CMK (cell line): ENCODE data around the gene IGFN1.
A peak's percentile ranks its signal among the peaks of the same experiment; 100 is the strongest.
"Not testable (repeated sequence)": the region's sequence is repeated elsewhere in the genome, so short reads cannot be mapped to it uniquely, and the experiment has no call there.

Experiments
- DNase-seq: peaks from one replicate; pipeline ENCODE4 v3.0.0-alpha.2; 2010; ENCODE audit warnings: low read depth

Gene IGFN1

GRCh38 chr1:201190624-201191051, at the start of gene IGFN1:
Gene IGFN1 (plus strand): TSS chr1:201190824. CDS start chr1:201193294, 2,470 bp downstream.
- DNase-seq, result no peak

DNA sequence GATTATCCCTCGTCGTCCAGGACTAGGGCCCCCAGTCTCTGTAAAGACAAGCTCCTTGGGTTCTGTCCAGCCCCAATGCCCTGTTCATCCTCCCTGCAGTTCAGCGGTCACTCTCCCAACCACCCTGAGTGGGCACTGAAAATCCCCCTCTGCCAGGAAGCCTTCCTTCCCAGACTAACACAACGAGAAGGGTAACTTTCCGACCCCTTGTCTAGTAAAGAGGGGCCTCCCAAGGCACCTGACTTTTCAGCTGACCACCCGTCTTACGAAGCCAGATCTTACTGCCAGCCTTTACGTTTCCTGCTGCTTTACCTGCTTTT, 49.7 kb upstream of the IGFN1 start:
- DNase-seq, result no peak

DNA sequence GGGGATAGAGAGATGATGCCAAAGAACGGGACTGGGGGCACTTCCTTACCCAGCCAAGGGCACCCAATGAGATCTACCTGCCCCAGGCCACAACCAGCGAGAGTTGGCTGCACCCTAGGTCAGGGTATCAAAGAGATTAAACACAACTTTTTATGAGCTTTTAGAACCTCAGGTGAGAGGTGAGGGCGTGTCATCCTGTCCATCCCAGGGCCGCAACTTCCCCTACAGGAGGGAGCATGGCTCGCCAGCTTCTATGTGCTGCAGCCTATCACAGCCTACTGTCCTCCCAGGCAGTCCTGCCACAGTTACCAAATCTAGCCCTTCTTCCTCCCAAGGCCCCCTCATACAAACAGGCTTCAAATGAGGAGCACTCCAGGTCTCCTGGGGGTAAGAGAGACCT, 49.2 kb upstream of the IGFN1 start:
- no peak for DNase-seq

DNA sequence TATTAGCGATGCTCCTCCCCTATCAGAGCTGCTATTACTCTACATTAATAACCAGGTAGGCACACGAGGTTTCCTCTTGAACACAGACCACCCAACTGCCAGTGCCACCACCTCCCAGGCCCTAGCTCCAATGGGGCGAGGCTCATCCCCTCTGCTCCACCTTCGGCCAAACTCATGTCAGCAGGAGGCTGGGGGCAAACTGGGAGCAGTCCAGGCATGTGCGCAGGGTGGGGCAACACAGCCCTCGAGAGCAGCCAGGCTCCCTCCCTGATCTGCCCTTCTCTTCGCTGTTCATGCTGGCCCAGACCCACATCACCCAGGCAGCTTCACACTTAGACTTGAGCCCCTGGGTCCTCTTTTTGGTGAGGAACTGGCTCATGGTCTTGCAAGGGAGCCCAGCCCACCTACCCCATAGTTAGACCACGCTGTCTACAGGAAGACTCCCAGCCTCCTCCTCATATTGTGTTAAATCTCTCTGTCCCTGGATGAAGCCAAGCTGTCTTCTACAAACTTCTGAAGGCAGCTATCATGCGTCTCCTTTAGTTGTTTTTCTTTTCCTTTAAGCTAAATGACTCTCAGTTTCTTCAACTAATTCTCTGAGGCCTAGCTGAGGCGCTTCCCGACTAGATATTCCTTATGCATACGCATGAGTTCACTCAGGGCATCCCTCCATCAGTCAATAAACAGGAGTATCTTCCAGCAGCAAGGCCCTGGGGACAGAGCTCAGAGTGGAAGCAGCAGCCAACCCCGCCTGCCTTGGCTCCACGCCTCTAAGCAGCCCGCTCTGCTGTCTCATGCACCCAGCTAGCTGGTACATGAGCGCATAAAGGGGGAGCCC, 48.4 kb upstream of the IGFN1 start:
- DNase-seq, result no peak

DNA sequence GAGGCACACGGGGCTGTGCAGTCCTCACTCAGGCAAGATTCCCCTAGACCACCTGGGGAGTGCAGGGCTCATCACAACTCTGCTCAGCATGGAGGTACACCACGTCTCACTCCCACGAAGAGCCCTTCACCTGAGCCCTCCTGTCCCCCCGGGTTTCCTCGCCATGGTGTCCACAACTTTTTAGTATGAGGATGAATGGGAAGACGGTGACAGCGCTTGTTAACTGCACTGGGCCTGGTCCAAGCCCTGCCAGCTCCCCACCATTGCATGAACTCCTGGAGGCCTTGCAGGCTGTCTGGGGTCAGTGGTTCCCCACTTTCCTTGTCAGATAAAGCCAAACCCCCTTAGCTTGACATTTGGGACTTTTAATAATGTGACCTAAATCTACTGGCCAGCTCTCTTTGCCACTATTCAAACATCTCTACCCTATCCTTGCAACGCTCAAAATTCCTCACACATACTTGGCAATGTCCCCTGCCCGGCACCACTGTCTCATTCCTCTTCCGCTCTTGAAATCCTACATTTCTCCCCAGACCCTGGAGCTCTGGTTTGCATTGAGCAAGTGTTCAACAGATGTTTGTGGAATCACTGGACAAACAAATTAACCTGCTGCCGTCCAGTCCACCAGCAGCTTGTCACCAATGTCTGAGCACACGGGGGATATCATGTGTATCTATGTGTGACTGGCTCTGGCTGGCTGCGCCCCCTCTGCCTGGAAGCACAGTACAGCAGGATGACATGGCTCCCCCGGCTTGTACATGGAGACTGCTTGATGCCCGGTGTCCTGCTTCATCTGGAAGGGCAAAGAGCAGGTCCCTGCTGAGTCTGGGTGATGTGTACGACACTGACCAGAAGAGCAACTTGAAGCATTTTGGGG, 47.5 kb upstream of the IGFN1 start:
- no peak for DNase-seq

- no peak for DNase-seq
Measured at GRCh38 chr1:201143726-201144635, 46.6 kb upstream of the IGFN1 start.

- DNase-seq, result no peak
Measured at GRCh38 chr1:201144701-201145100, 45.9 kb upstream of the IGFN1 start.

DNA sequence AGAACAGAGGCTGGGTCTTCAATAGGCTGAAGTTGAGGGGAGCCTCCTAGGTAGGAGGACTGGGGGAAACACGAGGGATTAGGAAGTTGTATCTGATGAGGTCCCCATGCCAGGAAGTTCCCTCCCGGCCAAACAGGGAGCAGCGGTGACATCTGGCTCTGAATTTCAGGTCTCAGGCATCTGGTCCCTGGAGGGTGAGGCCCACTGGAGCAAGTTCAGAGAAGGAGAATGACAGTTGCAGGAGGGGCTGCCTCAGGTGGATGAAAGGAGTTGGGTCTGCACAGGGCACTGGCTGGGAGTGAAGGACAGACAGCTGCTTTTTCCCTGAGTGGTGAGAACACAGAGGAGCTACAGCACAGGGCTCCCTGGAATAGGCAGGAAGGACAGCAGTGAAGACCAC, 45.5 kb upstream of the IGFN1 start:
- DNase-seq, result no peak

GRCh38 chr1:201145816-201146215, 44.8 kb upstream of the IGFN1 start:
- no peak for DNase-seq

DNA sequence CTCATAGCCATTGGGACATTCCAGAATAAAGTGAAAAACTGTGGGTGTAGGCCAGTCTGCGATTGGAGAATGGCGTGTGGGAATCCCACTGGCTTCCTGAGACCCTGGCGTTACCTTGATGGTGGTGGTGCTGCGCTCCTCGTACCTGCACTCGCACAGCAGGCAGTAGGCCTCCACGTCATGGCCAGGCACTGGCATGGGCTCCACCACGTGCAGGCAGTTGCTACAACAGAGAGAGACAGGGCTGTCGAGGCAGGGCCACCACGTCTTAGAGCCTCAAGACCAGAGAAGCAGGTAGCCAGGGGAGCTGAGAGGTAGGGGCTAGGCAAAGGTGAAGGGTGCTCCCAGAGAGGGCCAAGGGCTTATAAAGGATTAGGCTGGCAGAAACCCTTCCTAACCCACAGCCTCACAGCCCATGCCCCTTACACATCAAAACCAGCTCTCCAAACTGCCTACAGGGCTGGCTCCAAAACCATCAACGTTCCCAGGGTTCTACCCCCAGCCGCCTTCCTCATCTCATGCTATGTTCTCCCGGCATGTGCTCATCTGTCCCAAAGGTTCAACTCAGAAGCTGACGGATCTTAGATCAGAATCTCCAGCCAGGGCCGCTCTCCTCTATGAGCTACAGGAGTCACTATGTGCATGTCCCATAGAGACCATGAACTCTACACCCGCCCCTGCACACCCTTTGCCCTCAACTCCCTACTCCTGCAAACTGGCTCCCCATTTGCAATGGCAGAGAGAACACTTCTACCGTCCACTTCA, 43.8 kb upstream of the IGFN1 start:
- no peak for DNase-seq

DNA sequence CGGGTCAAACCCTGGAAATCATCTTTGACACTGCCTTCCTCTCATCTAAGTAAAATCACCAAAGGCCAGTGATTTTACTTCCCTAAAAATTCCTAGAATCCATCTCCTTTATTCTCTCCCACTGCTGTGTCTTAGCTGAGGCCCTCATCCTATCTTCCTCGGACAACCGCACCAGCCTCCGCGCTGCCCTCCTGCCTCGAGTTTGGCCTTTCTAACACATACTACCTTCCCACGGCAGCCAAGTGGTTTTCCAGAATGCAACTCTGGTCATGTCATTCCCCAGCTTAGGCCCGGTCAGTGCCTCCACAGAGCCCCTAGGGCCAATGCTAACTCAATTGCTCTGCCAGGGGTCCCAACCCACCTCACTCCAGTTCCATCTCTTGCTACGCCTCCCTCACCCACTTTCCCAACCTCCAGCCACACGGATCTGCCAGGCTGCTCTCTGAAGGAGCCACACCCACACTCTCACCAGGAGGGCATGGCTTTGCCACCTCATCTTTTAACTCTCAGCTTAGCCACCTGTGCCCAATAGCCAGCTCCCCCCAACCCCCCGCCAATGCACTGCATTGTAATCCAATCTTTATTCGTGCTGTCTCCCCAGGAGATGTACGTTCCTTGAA, 43.1 kb upstream of the IGFN1 start:
- DNase-seq, result no peak

- DNase-seq, result no peak
Measured at GRCh38 chr1:201149400-201149799, 41.2 kb upstream of the IGFN1 start.

DNA sequence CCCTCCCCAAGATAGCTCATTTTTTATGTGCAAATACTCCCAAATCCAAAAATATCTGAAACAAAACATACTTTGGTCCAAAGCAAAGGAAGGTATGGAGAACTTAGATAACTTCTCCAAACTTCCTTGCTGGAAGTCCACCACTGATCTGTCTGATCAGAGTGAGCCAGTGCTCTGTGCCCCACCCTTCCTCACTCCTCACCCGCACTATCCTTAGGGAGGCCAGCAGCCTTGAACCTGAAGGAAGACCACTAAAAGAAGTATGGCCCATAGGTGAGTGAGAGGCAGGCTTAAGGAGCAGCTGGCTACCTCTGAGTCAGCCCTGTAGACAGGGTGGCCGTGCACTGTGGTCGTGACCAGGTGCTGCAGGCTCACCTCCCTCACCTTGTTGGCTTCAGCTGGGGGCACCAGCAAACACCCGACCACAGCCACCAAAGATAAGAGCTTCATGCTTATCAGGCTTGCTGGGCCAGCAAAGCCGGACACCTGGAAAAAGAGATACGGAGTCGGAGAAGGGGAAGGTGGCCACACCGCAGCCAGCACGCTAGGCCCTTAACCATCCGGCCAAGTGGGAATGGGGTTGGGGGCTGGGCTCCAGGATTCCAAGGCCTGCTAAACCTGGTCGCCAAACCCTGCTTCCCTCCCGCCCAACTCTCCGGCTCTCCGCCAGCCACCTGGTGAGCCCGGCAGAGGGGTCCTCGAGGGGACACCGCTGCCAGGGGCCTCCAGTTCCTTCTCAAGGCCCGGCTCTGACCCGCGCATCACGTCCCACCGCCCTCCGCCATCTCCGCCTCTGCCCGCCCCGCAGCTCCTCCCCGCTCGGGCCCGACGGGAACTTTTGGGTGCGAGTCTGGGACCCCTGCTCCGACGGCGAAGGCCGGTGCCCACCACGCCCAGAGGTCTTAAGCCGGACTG, 36.9 kb upstream of the IGFN1 start:
- peak; percentile 99 for DNase-seq

DNA sequence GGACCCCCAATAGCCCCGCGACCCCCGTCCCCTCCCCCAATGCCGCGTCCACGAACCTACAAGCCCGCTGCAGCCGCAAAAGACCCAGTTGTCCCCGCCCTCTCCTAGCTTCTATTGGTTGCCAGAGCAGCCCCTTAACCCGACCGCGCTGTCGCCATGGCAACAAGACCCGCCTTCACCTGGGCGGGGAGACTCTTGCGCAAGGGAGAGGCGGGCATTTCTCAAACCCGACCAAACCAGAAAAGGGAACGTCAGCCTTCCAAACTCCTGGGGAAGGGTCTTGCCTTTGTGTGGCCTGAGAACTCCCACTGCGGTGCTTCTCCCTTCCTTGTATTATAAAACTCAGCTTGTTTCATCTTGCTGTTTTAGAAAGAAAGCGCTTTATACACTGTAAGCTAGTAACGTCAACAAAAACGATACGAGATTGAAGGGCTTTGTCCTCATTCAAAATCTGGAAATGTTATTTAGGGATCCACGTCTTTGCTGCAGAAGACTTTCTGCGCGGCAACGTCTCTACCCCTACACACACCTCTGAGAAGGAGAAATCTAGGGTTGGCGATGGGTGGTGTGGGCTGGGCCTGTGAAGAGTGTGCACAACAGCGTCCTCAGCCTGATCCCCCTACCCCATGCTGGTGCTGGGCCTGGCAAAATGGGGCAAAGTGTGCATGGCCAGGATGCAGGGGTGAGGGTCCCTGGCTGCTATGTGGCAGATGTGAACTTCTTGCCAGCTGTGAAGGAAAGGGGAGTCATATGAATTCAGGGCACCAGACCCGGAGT, 36.0 kb upstream of the IGFN1 start, which contains the start of gene TMEM9:
Gene TMEM9, minus strand, starts transcription at position 86 of the 777 bp plus-strand sequence. CDS start 551 bp downstream, outside the sequence.
- peak; percentile 97 for DNase-seq

GRCh38 chr1:201155354-201155753, 35.3 kb upstream of the IGFN1 start:
- no peak for DNase-seq

DNA sequence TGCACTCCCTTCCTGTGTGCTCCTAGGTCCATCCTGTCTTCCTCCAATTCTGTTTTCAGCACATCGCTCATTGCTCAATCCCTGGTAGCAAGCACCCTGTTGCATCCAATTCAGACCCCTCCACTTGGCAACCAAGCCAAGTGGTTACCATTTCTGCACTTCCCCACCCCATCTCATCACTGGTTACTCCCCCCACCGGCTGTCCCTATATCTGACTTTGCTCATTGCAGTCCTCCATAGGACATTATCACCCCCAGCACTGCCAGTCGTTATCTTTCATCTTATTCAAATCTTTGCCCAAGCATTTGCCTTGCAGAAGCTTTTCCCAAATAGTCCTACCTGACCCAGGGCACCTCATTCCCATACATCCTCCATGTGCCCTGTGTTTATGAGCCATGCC, 34.3 kb upstream of the IGFN1 start:
- no peak for DNase-seq

- DNase-seq, result no peak
Measured at GRCh38 chr1:201156819-201157218, 33.8 kb upstream of the IGFN1 start.

DNA sequence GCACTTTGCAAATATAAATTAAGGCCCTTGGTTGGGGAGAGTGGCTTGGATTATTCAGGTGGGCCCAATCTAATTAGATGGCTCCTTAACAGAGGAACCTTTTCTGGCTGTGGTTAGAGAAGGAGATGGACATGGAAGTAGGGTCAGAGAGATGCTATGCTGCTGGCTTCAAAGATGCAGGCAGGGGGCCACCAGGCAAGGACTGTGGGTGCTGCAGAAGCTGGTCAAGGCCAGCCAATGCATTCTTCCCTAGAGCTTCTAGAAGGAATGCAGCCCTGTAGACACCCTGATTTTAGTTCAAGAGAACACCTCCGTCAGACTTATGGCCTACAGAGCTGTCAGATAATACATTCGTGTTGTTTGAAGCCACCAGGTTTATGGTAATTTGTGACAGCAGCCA, 32.7 kb upstream of the IGFN1 start:
- no peak for DNase-seq

DNA sequence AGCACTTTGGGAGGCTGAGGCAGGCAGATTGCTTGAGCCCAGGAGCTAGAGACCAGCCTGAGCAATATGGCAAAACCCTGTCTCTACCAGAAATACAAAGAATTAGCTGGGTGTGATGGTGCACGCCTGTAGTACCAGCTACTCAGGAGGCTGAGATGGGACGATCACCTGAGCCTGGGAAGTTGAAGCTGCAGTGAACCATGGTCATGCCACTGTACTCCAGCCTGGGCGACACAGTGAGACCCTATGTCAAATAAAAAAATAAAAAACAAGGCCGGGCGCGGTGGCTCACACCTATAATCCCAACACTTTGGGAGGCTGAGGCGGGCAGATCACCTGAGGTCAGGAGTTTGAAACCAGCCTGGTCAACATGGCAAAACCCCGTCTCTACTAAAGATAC, 27.6 kb upstream of the IGFN1 start:
- DNase-seq, result not testable (repeated sequence)
